ENCODE results near the gene TYROBP.
"Not testable (repeated sequence)": the region's sequence is repeated elsewhere in the genome, so short reads cannot be mapped to it uniquely, and the experiment has no call there.

The TYROBP gene

GRCh38 chr19:35931161-35931873 lies 23.2 kb upstream of the TYROBP start:
- DNase-seq = peak; percentile 92

- DNase-seq = no peak
Measured at GRCh38 chr19:35929876-35930275, 21.8 kb upstream of the TYROBP start.

- DNase-seq = no peak
Measured at GRCh38 chr19:35928507-35928906, 20.4 kb upstream of the TYROBP start.

DNA sequence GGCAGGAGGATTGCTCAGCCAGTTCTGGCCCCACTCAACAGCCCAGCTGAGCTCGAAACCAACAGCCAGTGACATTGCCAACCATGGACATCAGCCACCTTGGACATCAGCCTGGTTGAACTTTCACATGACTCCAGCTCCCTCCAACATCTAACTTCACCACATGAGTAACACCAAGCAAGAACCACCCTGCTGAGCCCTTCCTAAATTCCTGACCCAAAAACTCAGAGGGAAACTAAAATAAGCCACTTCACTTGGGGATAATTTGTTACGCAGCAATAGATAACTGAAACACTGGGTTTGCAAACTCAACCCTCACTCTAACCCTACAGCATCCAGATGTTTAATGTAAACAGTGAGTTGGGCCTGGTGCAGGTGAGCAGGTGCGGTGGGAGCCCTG lies 17.4 kb upstream of the TYROBP start:
- no peak for DNase-seq

GRCh38 chr19:35921012-35921411 lies 12.9 kb upstream of the TYROBP start:
- no peak for DNase-seq

DNA sequence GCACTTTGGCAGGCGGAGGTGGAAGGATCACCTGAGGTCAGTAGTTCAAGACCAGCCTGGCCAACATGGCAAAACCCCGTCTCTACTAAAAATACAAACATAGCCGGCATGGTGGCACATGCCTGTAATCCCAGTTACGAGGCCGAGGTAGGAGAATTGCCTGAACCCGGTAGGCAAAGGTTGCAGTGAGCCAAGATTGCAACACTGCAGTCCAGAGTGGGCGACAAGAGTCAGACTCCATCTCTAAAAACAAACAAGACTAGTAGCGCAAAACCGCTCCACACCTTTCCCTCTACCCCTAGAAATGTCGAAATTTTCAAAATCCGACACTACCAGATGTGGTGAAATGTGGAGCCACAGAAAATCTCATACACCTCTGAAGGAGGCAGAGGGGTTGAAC lies 11.2 kb upstream of the TYROBP start:
- DNase-seq = no peak

GRCh38 chr19:35915443-35915842 lies 7.3 kb upstream of the TYROBP start:
- no peak for DNase-seq

GRCh38 chr19:35913589-35913988 lies 5.5 kb upstream of the TYROBP start:
- no peak for DNase-seq

GRCh38 chr19:35911790-35912189 lies 3.7 kb upstream of the TYROBP start:
- DNase-seq = no peak

GRCh38 chr19:35911173-35911572 lies 3.1 kb upstream of the TYROBP start:
- no peak for DNase-seq

DNA sequence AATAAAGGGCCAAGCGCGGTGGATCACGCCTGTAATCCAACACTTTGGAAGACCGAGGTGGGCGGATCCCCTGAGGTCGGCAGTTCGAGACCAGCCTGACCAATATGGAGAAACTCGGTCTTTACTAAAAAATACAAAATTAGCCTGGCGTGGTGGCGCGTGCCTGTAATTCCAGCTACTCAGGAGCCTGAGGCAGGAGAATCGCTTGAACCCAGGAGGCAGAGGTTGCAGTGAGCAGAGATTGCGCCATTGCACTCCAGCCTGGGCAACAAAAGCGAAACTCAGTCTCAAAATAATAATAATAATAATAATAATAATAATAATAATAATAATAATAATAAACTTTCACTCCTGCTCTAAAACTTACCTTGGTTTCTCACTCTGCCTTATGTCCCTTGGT lies 2.3 kb upstream of the TYROBP start:
- not testable (repeated sequence) for DNase-seq

DNA sequence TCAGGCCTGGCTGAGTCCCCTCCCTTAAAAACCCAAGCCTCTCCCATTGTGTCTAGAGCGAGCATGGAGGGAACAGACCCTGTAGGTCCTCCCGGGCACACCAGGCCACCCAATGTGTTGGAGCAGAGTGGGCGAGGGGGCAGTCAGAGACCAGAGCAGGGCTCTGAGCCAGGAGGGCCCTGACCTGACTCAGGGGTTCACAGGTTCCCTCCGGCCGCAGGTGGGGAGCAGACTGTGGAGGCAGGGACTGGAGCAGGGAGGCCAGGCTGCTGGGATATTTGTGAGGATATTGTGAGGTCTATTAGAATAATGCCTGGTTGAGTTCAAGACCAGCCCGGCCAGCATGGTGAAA lies 1.6 kb upstream of the TYROBP start:
- DNase-seq = no peak

DNA sequence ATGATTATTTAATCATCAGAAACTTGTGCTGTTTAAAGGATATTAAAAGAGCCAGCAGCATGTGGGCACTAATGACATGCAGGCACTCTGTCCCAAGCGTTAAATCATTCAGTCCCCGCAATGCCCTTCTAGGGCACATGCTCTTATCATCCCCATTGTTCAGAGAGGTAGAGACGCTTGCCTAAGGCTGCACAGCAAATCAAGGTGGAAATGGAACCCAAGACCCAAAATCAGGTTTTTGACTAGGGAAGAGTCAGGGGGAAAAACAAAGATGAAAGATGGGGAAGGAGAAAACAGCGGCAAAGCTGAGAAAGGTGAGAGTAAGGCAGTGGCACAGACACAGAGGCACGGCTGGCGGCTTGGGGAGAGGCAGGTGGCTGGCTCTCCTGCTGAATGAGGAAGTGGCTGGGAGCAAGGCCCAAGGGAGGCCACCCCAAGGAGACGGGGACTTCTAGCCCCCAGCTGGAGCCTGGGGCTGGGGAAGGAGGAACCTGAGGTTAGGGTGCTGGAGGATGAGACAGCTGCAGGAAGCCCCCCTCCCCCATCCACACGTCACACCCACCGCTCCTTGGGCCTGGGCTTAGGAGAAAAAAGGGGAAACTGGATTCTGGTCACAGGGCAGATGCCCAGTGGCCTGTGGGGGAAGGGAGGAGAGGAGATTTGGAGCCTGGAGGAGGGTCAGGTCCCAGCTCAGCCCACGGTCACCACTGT lies 1.0 kb upstream of the TYROBP start:
- DNase-seq = no peak

- no peak for DNase-seq
Measured at GRCh38 chr19:35907377-35907745, 734 bp downstream of the TYROBP start.

DNA sequence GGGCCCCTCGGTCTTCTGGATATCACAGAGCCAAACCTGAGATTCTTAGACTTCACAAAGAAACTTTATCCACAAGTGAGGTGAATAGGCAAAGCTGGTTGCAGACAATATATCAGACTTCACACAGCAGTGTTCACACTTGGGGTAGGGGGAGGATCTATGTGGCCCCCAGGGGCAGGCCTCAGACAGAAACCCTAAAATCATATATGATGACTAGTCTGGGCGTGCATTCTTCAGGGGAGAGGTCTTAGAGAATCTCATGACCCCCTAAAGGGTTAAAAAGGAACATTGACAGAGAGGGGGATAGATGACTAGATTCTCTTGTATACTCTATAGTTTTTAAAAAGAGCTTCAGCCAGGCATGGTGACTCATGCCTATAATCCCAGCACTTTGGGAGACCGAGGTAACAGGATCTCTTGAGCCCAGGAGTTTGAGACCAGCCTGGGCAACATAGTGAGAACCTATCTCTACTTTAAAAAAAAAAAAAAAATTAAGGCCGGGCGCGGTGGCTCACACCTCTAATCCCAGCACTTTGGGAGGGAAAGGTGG lies 2.8 kb downstream of the TYROBP start:
- DNase-seq = no peak

DNA sequence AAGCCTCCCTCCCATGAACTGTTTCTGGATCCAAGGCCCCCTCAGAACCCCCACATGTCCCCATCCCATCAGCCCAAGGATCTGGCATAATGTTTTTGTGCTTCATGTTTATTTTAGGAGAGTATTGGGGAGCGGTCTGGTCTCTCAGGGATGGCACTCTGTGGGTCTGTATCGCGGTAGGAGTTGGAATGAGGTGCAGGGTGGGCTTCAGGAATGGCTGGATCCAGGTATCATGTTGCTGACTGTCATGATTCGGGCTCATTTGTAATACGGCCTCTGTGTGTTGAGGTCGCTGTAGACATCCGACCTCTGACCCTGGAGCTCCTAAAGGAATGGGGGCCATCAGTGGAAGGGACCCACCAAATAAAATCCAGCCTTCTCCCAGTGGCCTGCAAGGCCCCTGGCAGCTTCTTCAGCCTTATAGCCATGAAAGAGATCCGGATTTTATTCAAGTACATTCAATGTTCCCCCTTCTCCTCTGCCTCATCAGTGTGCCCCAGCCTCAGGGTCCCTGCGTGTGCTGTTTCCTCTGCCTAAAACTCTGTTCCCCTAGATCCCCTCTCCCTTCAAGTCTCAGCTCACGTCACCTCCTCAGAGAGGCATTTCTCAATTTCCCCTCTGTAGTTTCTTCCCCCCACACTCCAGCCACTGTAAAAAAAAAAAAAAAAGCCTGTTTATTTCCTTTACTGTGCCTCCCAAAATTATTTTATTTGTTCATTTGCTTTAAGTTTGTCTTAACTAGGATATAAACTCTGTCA lies 3.6 kb downstream of the TYROBP start:
- DNase-seq = no peak

GRCh38 chr19:35903550-35904179 lies 4.4 kb downstream of the TYROBP start:
- DNase-seq = no peak

DNA sequence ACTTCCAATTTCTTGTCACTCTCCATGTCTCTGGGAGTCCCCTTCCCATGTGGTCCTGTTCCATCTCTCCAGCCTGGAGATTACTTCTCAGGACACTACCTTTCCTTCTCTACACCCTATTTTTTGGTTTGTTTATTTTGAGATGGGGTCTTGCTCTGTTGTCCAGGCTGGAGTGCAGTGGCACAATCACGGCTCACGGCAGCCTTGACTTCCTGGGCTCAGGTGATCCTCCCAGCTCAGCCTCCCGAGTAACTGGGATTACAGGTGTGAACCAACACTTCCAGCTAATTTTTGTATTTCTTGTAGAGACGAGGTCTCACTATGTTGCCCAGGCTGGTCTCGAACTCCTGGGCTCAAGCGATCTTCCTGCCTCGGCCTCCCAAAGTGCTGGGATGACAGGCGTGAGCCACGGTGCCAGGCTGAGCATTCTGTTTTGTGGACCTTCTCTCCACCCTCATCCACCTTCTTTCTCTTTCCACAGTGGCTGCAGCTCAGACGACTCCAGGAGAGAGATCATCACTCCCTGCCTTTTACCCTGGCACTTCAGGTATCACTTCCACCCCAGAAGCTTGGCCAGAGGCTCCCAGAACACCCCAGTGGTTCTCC lies 5.1 kb downstream of the TYROBP start:
- no peak for DNase-seq

DNA sequence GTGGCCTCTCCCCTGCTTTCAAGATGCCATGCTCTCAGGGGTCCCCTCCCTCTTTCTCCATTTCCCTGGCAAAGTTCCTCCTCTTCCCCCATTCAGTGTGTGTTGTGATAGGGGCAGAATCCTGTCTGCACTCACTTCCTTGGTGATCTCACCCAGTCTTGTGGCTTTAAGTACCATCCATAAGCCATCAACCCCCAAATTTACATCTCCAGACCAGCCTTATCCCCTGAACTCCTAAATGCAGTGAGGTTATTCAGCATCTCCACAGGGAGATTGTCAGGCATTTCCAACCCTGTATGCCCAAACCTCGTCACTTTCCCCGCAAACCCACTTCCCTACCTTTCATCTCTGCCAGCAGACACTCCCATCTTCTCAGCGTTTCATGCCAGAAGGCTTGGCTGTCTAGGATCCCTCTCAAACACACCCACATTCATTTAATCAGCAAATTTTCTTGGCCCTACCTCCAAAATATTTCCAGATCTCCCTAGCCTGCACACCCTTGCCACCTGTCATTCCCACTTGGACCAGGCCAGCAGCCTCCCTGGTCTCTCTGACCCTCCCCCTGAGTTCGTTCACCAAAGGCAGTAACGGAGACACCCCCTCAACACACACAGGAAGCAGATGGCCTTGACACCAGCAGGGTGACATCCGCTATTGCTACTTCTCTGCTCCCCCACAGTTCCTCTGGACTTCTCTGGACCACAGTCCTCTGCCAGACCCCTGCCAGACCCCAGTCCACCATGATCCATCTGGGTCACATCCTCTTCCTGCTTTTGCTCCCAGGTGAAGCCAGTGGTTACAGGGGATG lies 6.0 kb downstream of the TYROBP start, which contains the start of gene HCST:
Gene HCST, plus strand, starts transcription at position 676 of the 808 bp plus-strand sequence. Its CDS starts 65 bp downstream, at position 741.
- DNase-seq = no peak

GRCh38 chr19:35901055-35901644 lies 6.9 kb downstream of the TYROBP start:
- no peak for DNase-seq

DNA sequence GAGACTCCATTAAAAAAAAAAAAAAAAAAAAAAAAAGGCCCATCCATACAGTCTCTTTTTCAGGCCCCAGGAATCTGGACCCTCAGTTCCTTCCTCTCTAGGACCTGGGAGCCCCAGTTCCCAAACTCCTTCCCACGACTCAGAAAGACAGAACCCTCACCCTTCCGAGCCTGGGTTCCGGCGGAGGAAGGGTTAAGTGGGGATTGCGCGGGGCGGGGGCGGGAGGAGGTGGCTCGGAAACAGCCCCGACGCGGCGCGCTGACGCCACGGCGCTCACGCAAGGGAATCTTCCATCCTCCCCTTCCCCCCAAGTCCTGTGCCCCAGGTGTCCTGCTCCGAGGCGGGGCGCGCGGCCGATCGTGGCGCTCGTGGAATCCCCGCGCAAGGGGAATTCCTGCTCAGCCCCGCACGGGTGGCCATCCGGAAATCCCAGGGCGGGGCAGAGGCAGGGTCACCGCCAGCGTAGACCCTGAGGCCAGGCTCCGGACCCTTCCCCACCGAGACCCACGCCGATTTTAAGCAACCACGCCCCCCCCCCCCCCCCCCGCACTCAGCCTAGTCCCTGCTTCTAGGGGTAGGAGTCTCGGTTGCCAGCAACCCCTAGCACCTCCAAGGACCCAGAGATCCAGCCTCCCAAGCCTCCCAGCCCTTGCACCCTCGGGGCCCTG lies 8.4 kb downstream of the TYROBP start:
- no peak for DNase-seq

All from NCI-H1417 treated with DMSO at 0.1 percent for 48 hours (cell line).